ENCODE results near the gene ATP9A.

ATP9A gene

GRCh38 chr20:51750037-51750769 lies 18.0 kb downstream of the ATP9A start:
- TF ChIP-seq REST (IDR thresholded peaks at IDR 0.05; ENCODE audit: insufficient read depth in 1 of 2, low read depth in 2 of 2, low read length in 2 of 2) (no peak), FOXP2 (optimal IDR thresholded peaks at IDR 0.05; ENCODE audit: borderline replicate concordance, extremely low read depth, extremely low read length, insufficient read depth) (no peak), SIN3A (IDR thresholded peaks at IDR 0.05; ENCODE audit: borderline replicate concordance, insufficient read depth, low read length) (no peak), TAF1 (IDR thresholded peaks at IDR 0.05; ENCODE audit: borderline replicate concordance, insufficient read depth, low read length) (no peak), POLR2AphosphoS5 (IDR thresholded peaks at IDR 0.05; ENCODE audit: low read depth, low read length) (no peak)

GRCh38 chr20:51749674-51750036 lies 18.5 kb downstream of the ATP9A start:
- no peak for TF ChIP-seq FOXP2 (optimal IDR thresholded peaks at IDR 0.05; ENCODE audit: borderline replicate concordance, extremely low read depth, extremely low read length, insufficient read depth)
- no peak for TF ChIP-seq REST (IDR thresholded peaks at IDR 0.05; ENCODE audit: insufficient read depth in 1 of 2, low read depth in 2 of 2, low read length in 2 of 2)
- TF ChIP-seq SIN3A (IDR thresholded peaks at IDR 0.05; ENCODE audit: borderline replicate concordance, insufficient read depth, low read length): no peak
- TF ChIP-seq TAF1 (IDR thresholded peaks at IDR 0.05; ENCODE audit: borderline replicate concordance, insufficient read depth, low read length): no peak
- TF ChIP-seq POLR2AphosphoS5 (IDR thresholded peaks at IDR 0.05; ENCODE audit: low read depth, low read length): no peak

- TF ChIP-seq FOXP2 (optimal IDR thresholded peaks at IDR 0.05; ENCODE audit: borderline replicate concordance, extremely low read depth, extremely low read length, insufficient read depth): no peak
- TF ChIP-seq POLR2AphosphoS5 (IDR thresholded peaks at IDR 0.05; ENCODE audit: low read depth, low read length): no peak
- TF ChIP-seq TAF1 (IDR thresholded peaks at IDR 0.05; ENCODE audit: borderline replicate concordance, insufficient read depth, low read length): no peak
These were observed 20.8 kb downstream of the ATP9A start for GRCh38 chr20:51747182-51747911.

DNA sequence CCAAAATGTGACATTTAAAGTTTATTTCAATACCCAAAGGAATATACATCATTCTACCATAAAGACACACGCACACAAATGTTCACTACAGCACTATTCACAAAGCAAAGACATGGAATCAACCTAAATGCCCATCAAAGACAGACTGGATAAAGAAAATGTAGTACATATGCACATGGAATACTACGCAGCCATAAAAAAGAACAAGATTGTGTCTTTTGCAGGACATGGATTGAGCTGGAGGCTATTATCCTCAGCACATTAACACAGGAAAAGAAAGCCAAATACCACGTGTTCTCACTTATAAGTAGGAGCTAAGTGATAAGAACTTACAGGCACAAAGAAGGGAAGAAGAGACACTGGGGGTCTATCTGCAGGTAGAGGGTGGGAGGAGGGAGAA lies 22.4 kb downstream of the ATP9A start:
- TF ChIP-seq SIN3A (IDR thresholded peaks at IDR 0.05; ENCODE audit: borderline replicate concordance, insufficient read depth, low read length) (no peak), POLR2AphosphoS5 (IDR thresholded peaks at IDR 0.05; ENCODE audit: low read depth, low read length) (no peak), TAF1 (IDR thresholded peaks at IDR 0.05; ENCODE audit: borderline replicate concordance, insufficient read depth, low read length) (no peak), REST (IDR thresholded peaks at IDR 0.05; ENCODE audit: insufficient read depth in 1 of 2, low read depth in 2 of 2, low read length in 2 of 2) (no peak), FOXP2 (optimal IDR thresholded peaks at IDR 0.05; ENCODE audit: borderline replicate concordance, extremely low read depth, extremely low read length, insufficient read depth) (no peak)

DNA sequence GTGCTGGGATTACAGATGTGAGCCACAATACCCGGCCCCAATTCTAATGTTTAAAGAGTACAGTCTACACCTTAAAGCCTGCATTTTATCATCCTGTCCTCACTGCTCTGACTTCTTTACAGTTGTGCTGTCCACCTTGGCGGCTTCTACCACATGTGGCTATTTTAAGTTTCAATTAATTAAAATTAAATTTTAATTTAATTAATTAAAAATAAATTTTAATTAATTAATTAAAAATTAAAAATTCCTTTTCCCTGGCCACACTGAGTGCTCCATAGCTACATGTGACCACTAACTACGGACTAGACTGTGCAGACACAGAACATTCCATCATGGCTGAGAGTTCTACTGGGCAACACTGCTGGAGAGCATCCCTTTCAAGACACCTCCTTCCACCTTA lies 27.4 kb downstream of the ATP9A start:
- TF ChIP-seq REST (IDR thresholded peaks at IDR 0.05; ENCODE audit: insufficient read depth in 1 of 2, low read depth in 2 of 2, low read length in 2 of 2): no peak
- no peak for TF ChIP-seq POLR2AphosphoS5 (IDR thresholded peaks at IDR 0.05; ENCODE audit: low read depth, low read length)
- TF ChIP-seq SIN3A (IDR thresholded peaks at IDR 0.05; ENCODE audit: borderline replicate concordance, insufficient read depth, low read length): no peak
- TF ChIP-seq TAF1 (IDR thresholded peaks at IDR 0.05; ENCODE audit: borderline replicate concordance, insufficient read depth, low read length): no peak
- no peak for TF ChIP-seq FOXP2 (optimal IDR thresholded peaks at IDR 0.05; ENCODE audit: borderline replicate concordance, extremely low read depth, extremely low read length, insufficient read depth)

Data from PFSK-1 (cell line).